ENCODE data around the gene EFHC2.
"Not testable (repeated sequence)": the region's sequence is repeated elsewhere in the genome, so short reads cannot be mapped to it uniquely, and the experiment has no call there.

EFHC2 gene

GRCh38 chrX:44291468-44292092, 51.9 kb downstream of the EFHC2 start:
- DNase-seq (ENCODE audit: low read depth): no peak

DNA sequence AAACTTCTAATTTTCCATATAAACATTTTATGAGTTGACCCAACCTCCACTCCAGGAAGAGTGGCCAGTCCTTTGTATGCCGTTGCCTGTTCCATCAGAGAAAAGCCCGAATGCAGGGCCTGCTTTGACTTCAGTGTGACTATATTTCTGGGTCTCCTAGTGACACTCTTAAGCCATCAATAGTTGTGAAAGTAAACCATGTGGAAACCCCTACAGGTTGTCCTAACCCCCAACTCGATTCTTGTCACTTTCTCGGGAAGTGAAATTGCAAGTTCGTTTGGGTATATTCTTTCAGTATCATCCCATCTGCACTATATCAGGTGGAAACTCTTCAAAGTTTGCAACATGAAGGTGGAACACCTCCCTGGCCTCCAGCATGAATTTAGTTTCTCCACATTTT, 52.8 kb downstream of the EFHC2 start:
- no peak for DNase-seq (ENCODE audit: low read depth)

DNA sequence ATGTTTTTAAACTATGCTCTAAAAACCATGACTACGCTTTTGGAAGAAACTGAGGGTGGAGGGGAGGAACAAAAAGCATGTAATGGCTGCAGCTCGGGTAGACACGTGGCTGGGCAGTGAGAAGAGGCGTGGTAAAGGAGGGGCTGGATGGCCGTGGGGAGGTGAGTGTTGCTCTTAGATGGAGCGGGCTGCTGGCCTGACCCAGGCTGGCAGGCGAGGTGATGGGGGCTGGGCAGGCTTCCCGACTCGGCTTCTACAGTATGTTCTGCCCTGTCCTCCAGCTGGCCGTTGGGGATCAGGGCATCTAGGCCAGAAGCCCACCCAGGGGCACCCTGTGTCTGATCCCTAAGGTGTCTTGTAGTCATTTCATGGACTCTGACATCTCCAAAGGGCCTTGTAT, 60.7 kb downstream of the EFHC2 start:
- DNase-seq (ENCODE audit: low read depth): no peak

DNA sequence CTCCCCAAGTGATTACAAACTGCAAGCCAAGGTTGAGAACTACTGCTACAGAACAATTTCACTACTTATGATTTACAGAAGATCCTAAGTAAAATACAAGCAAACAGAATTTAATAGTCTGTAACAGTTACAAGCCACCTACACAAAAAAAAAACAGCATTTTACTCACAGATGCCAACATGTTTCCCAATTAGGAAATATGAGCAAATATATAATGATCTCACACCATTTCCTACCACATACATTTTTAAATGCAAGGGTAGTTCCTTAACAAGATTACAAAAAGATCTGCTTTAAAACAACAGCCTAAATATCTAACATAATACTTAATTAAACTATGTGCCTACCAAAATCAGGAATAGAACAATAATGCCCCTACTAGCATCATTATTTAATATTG, 63.4 kb downstream of the EFHC2 start:
- DNase-seq (ENCODE audit: low read depth): no peak

GRCh38 chrX:44274096-44274495, 69.4 kb downstream of the EFHC2 start:
- no peak for DNase-seq (ENCODE audit: low read depth)

GRCh38 chrX:44267861-44268260, 75.6 kb downstream of the EFHC2 start:
- no peak for DNase-seq (ENCODE audit: low read depth)

DNA sequence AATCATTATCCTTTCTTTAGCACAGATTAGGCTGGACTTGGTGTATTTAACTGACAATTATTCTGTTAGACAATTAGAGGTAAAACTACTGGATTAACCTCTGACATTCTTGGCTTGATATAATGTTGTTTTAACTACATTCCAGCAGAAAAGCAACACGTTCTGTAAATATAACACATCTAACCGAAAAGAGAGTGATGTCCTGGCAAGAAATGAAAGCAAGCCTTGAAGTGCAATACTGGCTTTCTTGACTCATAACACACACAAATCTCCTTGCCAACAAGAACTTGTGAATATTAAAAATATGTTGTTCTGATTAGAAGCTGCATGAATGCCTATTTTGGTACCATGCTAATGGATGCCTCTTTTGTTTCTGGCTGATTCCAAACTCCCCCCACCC, 76.4 kb downstream of the EFHC2 start:
- no peak for DNase-seq (ENCODE audit: low read depth)

GRCh38 chrX:44265559-44265958, 77.9 kb downstream of the EFHC2 start:
- no peak for DNase-seq (ENCODE audit: low read depth)

- no peak for DNase-seq (ENCODE audit: low read depth)
These were observed 78.5 kb downstream of the EFHC2 start for GRCh38 chrX:44264936-44265335.

DNA sequence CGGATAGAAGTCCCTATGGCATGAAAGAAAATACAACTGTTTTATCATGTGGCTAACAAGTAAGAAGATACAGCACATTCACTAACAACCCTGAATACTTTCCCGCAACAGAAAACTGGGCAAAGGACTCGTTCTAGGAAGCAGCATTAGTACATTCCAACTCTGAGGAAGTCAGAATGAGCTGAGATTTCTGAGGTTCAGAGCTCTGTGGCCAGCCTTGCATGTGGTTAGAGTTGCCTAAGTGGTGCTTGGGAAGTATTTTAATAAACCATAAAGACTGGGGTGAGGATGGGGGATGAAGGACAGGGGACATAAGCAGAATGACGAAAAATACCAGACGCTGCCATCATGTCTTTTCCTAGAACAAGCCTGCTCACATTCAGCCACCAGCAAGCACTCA, 82.2 kb downstream of the EFHC2 start:
- DNase-seq (ENCODE audit: low read depth): no peak

DNA sequence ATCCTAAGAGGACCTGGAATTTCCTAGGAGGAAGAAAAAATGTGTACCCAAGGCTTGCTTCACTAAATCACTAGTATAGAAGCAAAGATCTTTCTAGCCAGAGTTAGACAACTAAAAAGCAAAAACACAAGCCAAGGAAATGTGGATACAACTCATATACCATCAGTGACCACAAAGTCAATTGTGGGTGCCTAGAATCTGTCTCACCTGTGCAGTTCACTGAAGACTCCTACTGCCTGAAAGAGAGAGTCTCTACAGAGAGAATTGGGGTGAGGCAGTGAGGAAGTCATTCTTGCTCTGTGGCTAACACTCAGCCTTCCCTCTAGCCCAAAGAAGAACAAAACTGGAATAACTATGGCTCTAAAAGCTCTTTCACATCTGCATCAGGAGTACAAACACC, 82.9 kb downstream of the EFHC2 start:
- no peak for DNase-seq (ENCODE audit: low read depth)

GRCh38 chrX:44255742-44256141, 87.7 kb downstream of the EFHC2 start:
- not testable (repeated sequence) for DNase-seq (ENCODE audit: low read depth)

GRCh38 chrX:44253575-44253942, 89.9 kb downstream of the EFHC2 start:
- DNase-seq (ENCODE audit: low read depth): no peak

GRCh38 chrX:44252688-44253574, 90.5 kb downstream of the EFHC2 start:
- DNase-seq (ENCODE audit: low read depth): peak; percentile 25

DNA sequence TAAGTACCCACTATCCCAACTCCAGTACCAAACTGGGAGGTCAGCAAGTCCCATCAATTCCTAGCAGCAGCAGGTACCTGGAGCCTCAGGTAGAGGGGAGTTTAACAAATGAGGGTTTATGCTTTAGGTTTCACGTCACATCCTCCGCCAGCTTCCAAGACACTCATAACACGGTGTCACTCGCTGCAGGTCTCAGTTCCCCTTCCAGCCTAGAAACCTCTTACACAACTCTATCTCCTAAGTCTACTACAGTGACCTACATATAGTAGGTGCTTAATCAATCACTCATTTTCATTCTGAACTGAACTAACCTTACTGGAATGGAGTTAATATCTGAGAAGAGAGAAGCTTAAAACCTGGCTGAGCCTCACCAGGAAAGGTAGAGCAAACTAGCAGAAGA, 96.0 kb downstream of the EFHC2 start:
- no peak for DNase-seq (ENCODE audit: low read depth)

DNA sequence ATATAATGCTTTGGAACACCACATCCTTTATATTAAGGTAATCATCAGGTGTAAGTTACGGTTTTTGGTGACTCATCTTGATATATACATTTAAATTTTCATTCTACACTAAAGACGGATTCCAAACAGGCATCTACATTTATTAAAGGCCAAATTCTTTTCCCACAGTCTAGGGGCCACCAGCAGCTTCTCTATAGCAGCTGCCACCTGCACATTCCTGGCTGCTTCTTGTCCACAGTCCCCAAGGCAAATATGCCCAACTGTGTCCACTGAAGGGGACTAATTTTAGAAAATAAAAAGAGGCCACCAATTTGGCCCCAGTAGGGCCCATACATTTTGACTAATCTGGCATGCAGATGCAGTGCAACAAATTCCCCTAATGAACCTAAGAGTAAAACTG, 96.6 kb downstream of the EFHC2 start:
- DNase-seq (ENCODE audit: low read depth): no peak

- DNase-seq (ENCODE audit: low read depth): no peak
These were observed 97.7 kb downstream of the EFHC2 start for GRCh38 chrX:44245733-44246132.

GRCh38 chrX:44244008-44244407, 99.5 kb downstream of the EFHC2 start:
- no peak for DNase-seq (ENCODE audit: low read depth)

GRCh38 chrX:44241546-44241945, 101.9 kb downstream of the EFHC2 start:
- DNase-seq (ENCODE audit: low read depth): no peak

- no peak for DNase-seq (ENCODE audit: low read depth)
These were observed 103.4 kb downstream of the EFHC2 start for GRCh38 chrX:44240036-44240435.

DNA sequence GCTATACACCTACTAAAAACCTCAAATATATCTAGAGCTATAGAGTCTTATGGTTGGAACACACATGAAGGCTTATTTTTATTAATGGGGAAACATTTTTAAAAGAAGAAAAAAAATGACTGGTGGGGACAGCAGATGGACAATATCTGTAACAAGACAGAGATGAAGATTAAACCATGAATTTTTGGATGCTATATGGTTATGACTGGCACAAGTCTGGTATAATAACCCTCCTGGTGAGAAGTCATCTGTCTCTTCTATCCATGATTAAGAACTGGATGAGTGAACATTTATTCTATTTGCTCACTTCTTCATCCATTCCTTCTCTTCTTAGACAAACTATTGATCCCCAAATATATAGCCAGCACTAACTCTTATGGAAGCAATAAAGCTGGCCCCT, 104.4 kb downstream of the EFHC2 start:
- no peak for DNase-seq (ENCODE audit: low read depth)

DNA sequence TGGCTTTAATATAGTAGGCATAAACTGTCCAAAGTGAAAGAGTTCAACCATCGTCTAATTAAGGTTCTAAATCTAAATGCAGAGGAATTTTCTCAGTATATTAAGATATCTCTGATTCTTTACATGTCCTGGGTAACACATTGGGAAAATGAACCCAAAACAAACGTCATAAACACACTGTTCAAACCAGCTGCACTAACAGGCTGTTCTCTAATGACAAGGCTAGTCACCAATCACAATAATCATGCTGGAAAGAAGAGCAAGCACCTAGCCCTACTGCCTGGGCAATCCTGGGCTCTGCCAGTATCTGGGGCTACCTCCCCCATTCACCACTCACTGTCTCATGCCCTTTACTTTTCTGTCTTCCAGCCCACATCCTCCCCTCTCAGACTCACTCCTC, 107.9 kb downstream of the EFHC2 start:
- DNase-seq (ENCODE audit: low read depth): no peak

- no peak for DNase-seq (ENCODE audit: low read depth)
These were observed 108.9 kb downstream of the EFHC2 start for GRCh38 chrX:44234541-44234940.

DNA sequence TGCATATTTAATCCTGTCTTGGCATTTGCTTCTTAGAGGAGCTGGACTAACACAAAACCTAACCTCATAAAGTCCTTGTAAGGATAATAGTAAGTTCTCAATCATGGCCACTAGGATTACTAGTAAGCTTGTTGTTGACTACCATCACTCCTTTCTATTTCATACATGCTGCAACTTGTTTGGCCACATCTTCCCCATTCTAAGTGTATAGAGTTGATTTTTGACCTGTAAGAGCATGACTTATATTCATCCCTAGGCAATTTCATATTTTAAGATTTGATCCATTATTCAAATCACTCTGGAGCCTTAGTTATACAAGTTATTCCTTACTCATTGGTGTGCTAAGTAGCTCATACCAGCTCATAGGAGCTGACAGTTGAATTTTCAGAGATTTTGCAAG, 109.4 kb downstream of the EFHC2 start:
- no peak for DNase-seq (ENCODE audit: low read depth)

All from activated T-helper 9 cell treated with anti-CD3 and anti-CD28 coated beads, Interleukin-2, amount 50 U/mL, for 16 hours (primary cell).